Natural killer cell (primary cell): Measurements from ENCODE around the gene PHKG2. TPM values are rescaled to one million over a fixed set of nuclear protein-coding genes. Genes with fewer than 3 reads are reported as not detected.

ENCODE experiments used
- ATAC-seq, 3 donors: fragments of 150-1000 bp in 2 of 3; fragments of 200-7000 bp in 1 of 3; cut with Tn5 transposase; 1 replicate in 1 of 3; 2 replicates in 2 of 3; pipeline ENCODE4 v1.10.0; 2021; ENCODE audit warnings: mild to moderate bottlenecking in 2 of 3, moderate library complexity in 2 of 3
- DNase-seq, 2 donors: peaks; one replicate each; pipeline versions ENCODE4 v3.0.0 to v3.0.0-alpha.2; 2013 to 2021; ENCODE audit warnings: mixed read lengths in 1 of 2
- H3K27ac ChIP-seq: one replicate; pipeline ENCODE4 v1.5.1; 2013; ENCODE audit warnings: mild to moderate bottlenecking, low read length
- H3K27me3 ChIP-seq: one replicate; pipeline ENCODE4 v1.6.1; 2013; ENCODE audit warnings: low read length; ENCODE audit not compliant: control insufficient read depth, insufficient read depth
- H3K36me3 ChIP-seq: one replicate; pipeline ENCODE4 v1.6.1; 2013; ENCODE audit warnings: low read length; ENCODE audit not compliant: control insufficient read depth, insufficient read depth
- H3K4me1 ChIP-seq: one replicate; pipeline ENCODE4 v1.6.1; 2013; ENCODE audit warnings: low read length; ENCODE audit not compliant: control insufficient read depth, insufficient read depth
- H3K4me3 ChIP-seq: one replicate; pipeline ENCODE4 v1.5.1; 2013; ENCODE audit warnings: low read length
- H3K9me3 ChIP-seq: one replicate; pipeline ENCODE4 v1.6.1; 2013; ENCODE audit warnings: low read length; ENCODE audit not compliant: control insufficient read depth, insufficient read depth
- H3K27ac Mint-ChIP-seq, 2 donors: one replicate each; pipeline ENCODE4 v1.8.0; 2022; ENCODE audit warnings: mild to moderate bottlenecking in 2 of 2, mixed read lengths in 2 of 2, moderate library complexity in 1 of 2
- H3K27me3 Mint-ChIP-seq, 2 donors: one replicate each; pipeline ENCODE4 v1.8.0; 2022; ENCODE audit warnings: low read depth in 2 of 2, mixed read lengths in 2 of 2
- H3K36me3 Mint-ChIP-seq: one replicate; pipeline ENCODE4 v1.8.0; 2022; ENCODE audit warnings: mixed read lengths
- H3K4me1 Mint-ChIP-seq, 2 donors: one replicate each; pipeline ENCODE4 v1.8.0; 2022; ENCODE audit warnings: mixed read lengths in 2 of 2
- H3K4me3 Mint-ChIP-seq: one replicate; pipeline ENCODE4 v1.8.0; 2022; ENCODE audit warnings: mild to moderate bottlenecking, moderate library complexity, mixed read lengths
- H3K9me3 Mint-ChIP-seq, 2 donors: one replicate each; pipeline ENCODE4 v1.8.0; 2022; ENCODE audit warnings: mixed read lengths in 2 of 2
- CTCF ChIP-seq: fragments of 200-600 bp; IDR thresholded peaks from one replicate; pipeline ENCODE4 v1.8.0; 2022; ENCODE audit warnings: antibody characterized with exemption
- WGBS: methylation state at CpG from one replicate; pipeline ENCODE4 v1.1.7; 2013; ENCODE audit warnings: missing lambda C conversion rate; ENCODE audit not compliant: insufficient coverage; 5-methylcytosine and 5-hydroxymethylcytosine counted together
- intact Hi-C: fragments of 100-400 bp; cut with micrococcal nuclease; formaldehyde crosslinking; loops from one replicate; pipeline ENCODE4 v1.14.2; 2022
- total RNA-seq, 4 donors: library from RNA; stranded (reverse); fragments of 120-200 nt in 1 of 4; gene quantifications; one replicate each; pipeline versions ENCODE4 v1.2.3 to v1.2.4, GENCODE V29; 2013 to 2022

The PHKG2 gene
- total RNA-seq, 3 donors from 2014 or later (not counting 1 experiment from before 2014, with no cell fraction given): 50.5 to 86.1 (median 64.8) TPM

DNA sequence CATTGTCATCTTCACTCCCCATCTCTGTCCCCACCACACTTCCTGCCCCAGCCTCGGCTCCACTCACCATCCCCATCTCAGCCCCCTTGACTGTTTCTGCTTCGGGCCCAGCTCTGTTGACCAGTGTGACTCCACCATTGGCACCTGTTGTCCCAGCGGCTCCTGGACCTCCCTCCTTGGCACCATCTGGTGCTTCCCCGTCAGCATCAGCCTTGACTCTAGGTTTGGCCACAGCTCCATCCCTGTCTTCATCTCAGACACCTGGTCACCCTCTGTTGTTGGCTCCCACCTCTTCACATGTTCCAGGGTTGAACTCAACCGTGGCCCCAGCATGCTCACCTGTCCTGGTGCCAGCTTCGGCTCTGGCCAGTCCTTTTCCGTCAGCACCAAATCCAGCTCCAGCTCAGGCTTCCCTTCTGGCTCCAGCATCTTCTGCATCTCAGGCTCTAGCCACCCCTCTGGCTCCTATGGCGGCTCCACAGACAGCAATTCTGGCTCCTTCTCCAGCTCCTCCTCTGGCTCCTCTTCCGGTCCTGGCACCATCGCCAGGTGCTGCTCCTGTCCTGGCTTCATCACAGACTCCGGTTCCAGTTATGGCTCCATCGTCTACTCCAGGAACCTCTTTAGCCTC, 24.4 kb upstream of the PHKG2 start:
- Histone ChIP-seq H3K9me3 (no peaks in the 10 kb centered on the region), H3K36me3 (peaks cover 71% of the 10 kb centered on the region), H3K27me3 (no peaks in the 10 kb centered on the region), H3K4me3 (no peak overlapping the region), H3K4me1 (peaks cover 4% of the 10 kb centered on the region), H3K27ac (no peak overlapping the region)
- Mint-ChIP-seq H3K4me3 (no peak overlapping the region), H3K4me1 (peaks cover 0 to 27% of the 10 kb centered on the region in 2 donors), H3K27me3 (no peaks in the 10 kb centered on the region), H3K27ac (peak overlapping the region; percentile 30 to 65), H3K9me3 (no peaks in the 10 kb centered on the region), H3K36me3 (peaks cover 7% of the 10 kb centered on the region)
- intact Hi-C loops: no loop called here
- no peak for TF ChIP-seq CTCF
- 96% methylated on average over 12 of the region's 12 CpGs for WGBS
- ATAC-seq (no peak), DNase-seq (no peak)

DNA sequence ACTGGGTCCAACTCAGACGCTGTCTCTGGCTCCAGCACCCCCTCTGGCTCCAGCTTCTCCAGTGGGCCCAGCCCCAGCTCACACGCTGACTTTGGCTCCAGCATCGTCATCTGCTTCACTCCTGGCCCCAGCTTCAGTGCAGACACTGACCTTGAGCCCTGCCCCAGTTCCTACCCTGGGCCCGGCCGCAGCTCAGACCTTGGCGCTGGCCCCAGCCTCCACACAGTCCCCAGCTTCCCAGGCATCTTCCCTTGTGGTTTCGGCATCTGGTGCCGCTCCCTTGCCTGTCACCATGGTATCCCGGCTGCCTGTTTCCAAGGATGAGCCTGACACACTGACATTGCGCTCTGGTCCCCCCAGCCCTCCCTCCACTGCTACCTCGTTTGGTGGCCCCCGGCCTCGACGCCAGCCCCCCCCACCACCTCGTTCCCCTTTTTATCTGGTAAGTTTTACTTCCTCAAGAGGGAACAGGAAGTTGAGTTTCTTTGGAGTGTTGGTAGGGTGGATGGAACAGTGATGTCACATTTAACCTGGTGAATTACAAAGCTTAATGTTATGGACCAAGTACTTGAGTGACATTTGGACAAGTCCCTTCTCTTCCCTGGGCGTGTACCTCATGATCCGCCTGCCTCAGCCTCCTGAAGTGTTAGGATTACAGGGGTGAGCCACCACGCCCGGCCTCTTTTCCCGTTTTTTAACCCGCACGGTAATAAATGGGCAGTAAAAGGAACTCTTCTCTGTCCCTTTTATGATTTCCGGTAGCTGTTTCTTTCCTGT, 23.4 kb upstream of the PHKG2 start:
- H3K27ac ChIP-seq: no peak overlapping the region
- Mint-ChIP-seq H3K27ac (peak overlapping the region; percentile 30 to 65), H3K4me1 (peaks cover 0 to 27% of the 10 kb centered on the region in 2 donors), H3K36me3 (peaks cover 7% of the 10 kb centered on the region), H3K27me3 (no peaks in the 10 kb centered on the region), H3K9me3 (no peaks in the 10 kb centered on the region), H3K4me3 (no peak overlapping the region)
- ATAC-seq (no peak), DNase-seq (no peak)
- no peaks in the 10 kb centered on the region for H3K9me3 ChIP-seq
- TF ChIP-seq CTCF: no peak
- peaks cover 75% of the 10 kb centered on the region for H3K36me3 ChIP-seq
- WGBS: 96% methylated on average over 18 of the region's 23 CpGs
- peaks cover 4% of the 10 kb centered on the region for H3K4me1 ChIP-seq
- H3K27me3 ChIP-seq: no peaks in the 10 kb centered on the region
- intact Hi-C loops: no loop called here
- H3K4me3 ChIP-seq: no peak overlapping the region

DNA sequence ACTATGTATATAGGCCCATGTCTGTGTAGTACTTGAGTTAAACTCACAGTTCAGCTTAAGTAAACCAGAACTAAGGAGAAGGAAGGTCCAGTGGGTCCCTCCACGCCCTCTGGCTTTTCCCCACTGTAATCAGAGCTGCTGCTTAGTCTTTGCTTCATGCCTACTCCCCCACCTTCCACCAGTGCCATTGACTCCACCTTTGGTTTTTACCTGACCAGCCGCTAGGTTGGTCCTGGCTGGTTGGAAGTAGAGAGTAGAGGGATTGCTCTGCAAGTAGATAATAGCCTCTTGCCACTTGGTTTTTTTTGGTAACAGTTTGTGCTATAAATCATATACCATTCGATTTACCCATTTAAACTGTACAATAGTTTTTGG, 22.8 kb upstream of the PHKG2 start:
- WGBS: no CpG with 5 or more reads among the region's 3 CpGs
- peaks cover 0 to 27% of the 10 kb centered on the region in 2 donors for H3K4me1 Mint-ChIP-seq

More for the DNA sequence above, 22.8 kb upstream of the PHKG2 start:
- DNase-seq (no peak), ATAC-seq (no peak)
- H3K36me3 Mint-ChIP-seq: peaks cover 7% of the 10 kb centered on the region
- intact Hi-C loops: no loop called here
- no peaks in the 10 kb centered on the region for H3K9me3 Mint-ChIP-seq
- no peak for TF ChIP-seq CTCF
- no peaks in the 10 kb centered on the region for H3K27me3 ChIP-seq
- no peak overlapping the region for H3K4me3 ChIP-seq
- no peaks in the 10 kb centered on the region for H3K27me3 Mint-ChIP-seq
- no peaks in the 10 kb centered on the region for H3K9me3 ChIP-seq
- no peak overlapping the region for H3K4me3 Mint-ChIP-seq
- H3K27ac Mint-ChIP-seq: no peak overlapping the region
- peaks cover 4% of the 10 kb centered on the region for H3K4me1 ChIP-seq
- no peak overlapping the region for H3K27ac ChIP-seq
- H3K36me3 ChIP-seq: peaks cover 74% of the 10 kb centered on the region
